Suprapubic skin (tissue), 4 donors: ENCODE data around the gene SFR1.

ENCODE experiments used
- CTCF ChIP-seq, 2 donors: fragments of 200-600 bp in 1 of 2; fragments of 450-650 bp in 1 of 2; sonication (generic) in 1 of 2; IDR thresholded peaks; one replicate each; pipeline ENCODE4 v1.5.1; 2016 to 2019; ENCODE audit warnings: antibody characterized with exemption in 2 of 2, mild to moderate bottlenecking in 1 of 2, moderate library complexity in 1 of 2
- EP300 ChIP-seq: sonication (generic); formaldehyde crosslinking; IDR thresholded peaks from one replicate; pipeline ENCODE4 v1.6.1; 2017; ENCODE audit warnings: antibody characterized with exemption
- POLR2A ChIP-seq, 2 donors: fragments of 450-650 bp; IDR thresholded peaks; one replicate each; pipeline ENCODE4 v1.6.1; 2017; ENCODE audit warnings: antibody characterized with exemption in 2 of 2, mild to moderate bottlenecking in 2 of 2, moderate library complexity in 2 of 2
- POLR2AphosphoS5 ChIP-seq, 3 donors: sonication (generic); formaldehyde crosslinking; IDR thresholded peaks; one replicate each; pipeline ENCODE4 v1.6.1; 2017; ENCODE audit warnings: antibody characterized with exemption in 3 of 3

DNA sequence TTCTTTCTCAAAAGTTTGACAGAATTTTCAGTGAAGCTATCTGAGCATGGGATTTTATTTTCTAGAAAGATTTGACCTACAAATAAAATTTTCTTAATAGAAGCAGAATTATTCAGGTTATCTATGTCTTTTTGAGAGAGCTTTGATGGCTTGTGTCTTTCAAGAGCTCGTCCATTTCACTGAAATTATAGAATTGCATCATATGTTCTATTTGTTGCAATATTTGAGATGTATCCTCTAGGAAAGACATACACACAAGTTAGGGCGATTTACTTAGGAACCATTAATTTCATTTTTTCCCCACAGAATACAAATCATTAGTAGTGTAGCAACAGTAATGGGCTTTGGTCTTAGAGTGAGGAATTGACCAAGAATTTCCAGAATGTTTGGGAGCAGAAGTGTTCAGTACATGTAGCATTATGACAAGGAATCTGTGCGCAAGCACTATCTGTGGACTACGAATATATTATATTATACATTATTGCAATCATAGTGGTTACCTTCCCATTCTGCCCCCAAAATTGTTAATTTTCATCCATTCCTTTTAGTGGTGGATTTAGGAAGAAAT is 23.5 kb upstream of the SFR1 start:
- TF ChIP-seq CTCF (IDR thresholded peaks at IDR 0.05) = no peak
- TF ChIP-seq EP300 = no peak
- TF ChIP-seq POLR2A (IDR thresholded peaks at IDR 0.05) = no peak
- TF ChIP-seq POLR2AphosphoS5 (IDR thresholded peaks at IDR 0.05) = no peak
